ENCODE data around the gene GSTM1.
"Not testable (repeated sequence)": the region's sequence is repeated elsewhere in the genome, so short reads cannot be mapped to it uniquely, and the experiment has no call there.

Gene GSTM1

DNA sequence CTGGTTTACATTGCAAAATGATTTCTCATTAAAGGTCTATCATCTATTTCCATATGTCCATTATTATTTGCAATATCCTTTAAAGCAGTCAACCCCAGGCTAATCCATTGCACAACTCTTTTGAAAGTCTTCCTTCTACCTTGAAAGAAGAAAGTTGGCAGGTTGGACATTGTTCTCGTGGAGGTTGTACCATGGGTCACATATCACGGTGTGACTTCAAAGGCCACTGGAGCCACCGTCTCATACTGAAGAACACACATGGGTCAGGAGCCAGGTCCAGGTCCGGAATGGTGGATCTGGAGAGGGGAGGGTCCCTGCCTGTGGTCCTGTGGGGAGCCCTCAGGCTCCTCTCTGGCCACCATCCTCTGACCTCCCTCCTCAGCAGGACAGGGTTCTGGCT is 1.7 kb upstream of the GSTM1 start:
- in situ Hi-C loops (cut with MboI; ENCODE audit: low pct_unique_long_range_greater_than_20kb, low sequenced_read_pairs) = not testable (repeated sequence)

DNA sequence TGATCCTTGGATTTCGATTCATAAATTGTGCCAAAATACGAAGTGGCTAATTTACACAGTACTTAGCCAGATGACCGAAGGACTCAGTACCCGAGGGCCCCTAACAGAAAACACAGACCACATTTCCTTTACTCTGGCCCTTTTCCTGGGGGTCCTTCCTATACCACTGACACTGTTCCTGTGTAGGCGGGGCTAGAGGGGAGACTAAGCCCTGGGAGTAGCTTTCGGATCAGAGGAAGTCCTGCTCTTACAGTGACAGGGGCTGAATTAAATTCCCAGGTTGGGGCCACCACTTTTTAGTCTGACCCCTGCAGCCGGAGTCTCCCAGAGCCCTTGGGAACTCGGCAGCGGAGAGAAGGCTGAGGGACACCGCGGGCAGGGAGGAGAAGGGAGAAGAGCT is 508 bp upstream of the GSTM1 start:
- in situ Hi-C loops (cut with MboI; ENCODE audit: low pct_unique_long_range_greater_than_20kb, low sequenced_read_pairs); DNase-seq: not testable (repeated sequence)

More for the DNA sequence above, 1.7 kb upstream of the GSTM1 start:
- not testable (repeated sequence) for DNase-seq

DNA sequence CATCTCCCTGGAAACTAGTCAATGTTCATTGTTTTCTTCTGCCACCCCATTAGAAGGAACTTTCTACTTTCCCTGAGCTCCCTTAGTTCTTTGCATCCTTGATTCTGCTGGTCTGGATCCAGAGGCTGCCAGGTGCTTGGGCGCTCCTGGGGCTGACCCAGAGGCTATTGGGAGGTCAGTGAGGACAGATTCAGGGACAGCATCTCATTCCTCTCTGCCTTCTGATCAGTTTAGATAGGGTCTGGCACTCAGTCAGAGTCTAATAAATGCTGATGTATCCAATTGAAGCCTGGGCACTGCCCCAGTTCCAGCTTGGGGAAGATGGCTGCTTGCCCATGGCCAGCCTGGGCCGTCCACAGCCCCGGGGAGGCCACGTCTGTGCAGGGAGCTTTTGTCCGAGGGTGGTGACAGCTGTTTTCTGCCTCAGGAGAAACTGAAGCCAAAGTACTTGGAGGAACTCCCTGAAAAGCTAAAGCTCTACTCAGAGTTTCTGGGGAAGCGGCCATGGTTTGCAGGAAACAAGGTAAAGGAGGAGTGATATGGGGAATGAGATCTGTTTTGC is 2.3 kb downstream of the GSTM1 start:
- in situ Hi-C loops (cut with MboI; ENCODE audit: low pct_unique_long_range_greater_than_20kb, low sequenced_read_pairs) = no loop called here
- no peak for DNase-seq

DNA sequence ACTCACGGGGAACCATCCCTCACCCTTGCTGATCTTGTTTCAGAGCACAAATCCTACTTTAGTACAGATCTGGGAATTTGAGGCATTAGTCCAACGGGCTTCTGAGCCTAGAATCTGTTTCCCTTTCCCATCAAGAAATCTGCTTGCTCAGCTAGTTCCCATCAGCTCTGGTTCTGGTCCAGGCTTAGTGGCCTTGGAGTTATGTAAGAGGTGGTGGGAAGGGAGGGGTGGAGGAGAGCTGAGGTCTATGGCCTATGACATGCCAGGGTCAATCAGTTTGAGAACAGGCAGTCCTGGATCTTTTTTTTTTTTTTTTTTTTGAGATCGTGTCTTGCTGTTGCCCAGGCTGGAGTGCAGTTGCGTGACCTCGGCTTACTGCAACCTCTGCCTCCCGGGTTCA is 4.1 kb downstream of the GSTM1 start:
- no peak for DNase-seq
- in situ Hi-C loops (cut with MboI; ENCODE audit: low pct_unique_long_range_greater_than_20kb, low sequenced_read_pairs) = no loop called here

DNA sequence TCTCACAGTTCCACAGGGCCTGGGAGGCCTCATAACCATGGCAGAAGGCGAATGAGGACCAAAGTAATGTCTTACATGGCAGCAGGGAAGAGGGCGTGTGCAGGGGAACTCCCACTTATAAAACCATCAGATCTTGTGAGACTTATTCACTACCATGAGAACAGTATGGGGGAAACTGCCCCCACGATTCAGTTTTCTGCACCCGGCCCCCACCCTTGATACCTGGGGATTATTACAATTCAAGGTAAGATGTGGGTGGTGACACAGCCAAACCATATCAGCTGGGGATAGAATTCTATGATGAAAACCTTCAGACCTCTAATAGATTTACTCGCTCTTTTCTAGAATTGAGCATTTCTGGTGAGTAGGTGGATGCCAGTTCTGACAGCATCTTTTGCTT is 6.8 kb downstream of the GSTM1 start:
- in situ Hi-C loops (cut with MboI; ENCODE audit: low pct_unique_long_range_greater_than_20kb, low sequenced_read_pairs) = not testable (repeated sequence)

DNA sequence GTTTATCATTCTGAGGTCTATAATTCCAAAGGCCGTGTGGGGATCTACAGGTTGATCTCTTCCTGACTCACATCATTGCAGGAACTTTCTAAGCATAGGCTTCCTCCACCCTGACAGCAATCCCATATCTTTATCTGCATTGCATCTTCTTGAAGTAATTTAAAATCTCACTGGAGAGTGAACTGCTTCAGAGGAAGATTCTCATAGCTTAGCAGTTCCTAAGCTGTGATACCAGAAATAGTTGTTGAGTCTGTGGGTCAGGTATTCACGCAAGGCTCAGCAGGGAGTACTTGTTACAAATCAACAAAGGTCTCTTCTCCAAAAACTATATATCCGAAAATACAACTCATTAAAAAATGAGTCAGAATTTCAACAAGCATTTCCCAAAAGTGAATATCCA is 7.5 kb downstream of the GSTM1 start:
- in situ Hi-C loops (cut with MboI; ENCODE audit: low pct_unique_long_range_greater_than_20kb, low sequenced_read_pairs); DNase-seq: not testable (repeated sequence)

More for the DNA sequence above, 6.8 kb downstream of the GSTM1 start:
- DNase-seq = not testable (repeated sequence)

DNA sequence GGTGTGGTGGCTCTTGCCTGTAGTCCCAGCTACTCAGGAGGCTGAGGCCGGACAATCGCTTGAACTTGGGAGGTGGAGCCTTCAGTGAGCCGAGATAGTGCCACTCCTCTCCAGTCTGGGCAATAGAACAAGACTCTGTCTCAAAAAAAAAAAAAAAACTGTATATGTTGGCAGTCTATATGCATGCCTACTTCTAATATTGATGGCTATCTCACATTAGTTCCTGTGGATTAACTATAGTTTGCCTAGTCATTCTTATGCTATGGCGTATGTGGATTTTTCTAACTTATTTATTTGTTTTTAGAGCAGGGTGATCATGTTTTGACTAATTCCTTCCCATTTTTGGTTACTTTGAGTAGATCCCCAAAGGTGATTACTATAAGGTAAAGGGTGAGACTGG is 9.4 kb downstream of the GSTM1 start:
- in situ Hi-C loops (cut with MboI; ENCODE audit: low pct_unique_long_range_greater_than_20kb, low sequenced_read_pairs) = no loop called here
- no peak for DNase-seq

DNA sequence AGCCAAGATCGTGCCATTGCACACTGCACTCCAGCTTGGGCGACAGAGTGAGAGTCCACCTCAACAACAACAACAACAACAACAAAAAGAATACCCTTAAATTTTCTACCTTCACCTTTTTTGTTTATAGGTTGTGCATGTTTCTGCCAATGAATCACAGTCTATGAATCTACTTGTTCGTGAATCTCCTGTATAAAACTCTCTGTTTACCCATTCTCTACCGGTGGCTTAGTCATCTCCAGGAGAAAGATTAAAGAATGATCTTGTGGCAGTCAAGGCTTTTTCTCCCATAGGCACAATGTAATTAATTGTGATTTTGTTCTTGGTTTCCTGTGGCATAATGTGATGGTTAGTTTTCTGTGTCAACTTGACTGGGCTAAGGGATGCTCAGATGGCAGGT is 10.2 kb downstream of the GSTM1 start:
- in situ Hi-C loops (cut with MboI; ENCODE audit: low pct_unique_long_range_greater_than_20kb, low sequenced_read_pairs); DNase-seq: not testable (repeated sequence)

DNA sequence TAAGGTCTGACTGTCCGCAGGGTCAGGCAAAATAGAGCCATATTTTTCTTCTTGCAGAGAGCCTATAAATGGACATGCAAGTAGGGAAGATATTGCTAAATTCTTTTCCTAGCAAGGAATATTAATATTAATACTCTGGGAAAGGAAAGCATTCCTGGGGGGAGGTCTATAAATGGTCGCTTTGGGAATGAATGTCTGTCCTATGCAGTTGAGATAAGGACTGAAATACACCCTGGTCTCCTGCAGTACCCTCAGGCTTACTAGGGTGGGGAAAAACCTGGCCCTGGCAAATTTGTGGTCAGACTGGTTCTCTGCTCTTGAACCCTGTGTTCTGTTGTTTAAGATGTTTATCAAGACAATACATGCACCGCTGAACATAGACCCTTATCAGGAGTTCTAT is 15.3 kb downstream of the GSTM1 start:
- DNase-seq; in situ Hi-C loops (cut with MboI; ENCODE audit: low pct_unique_long_range_greater_than_20kb, low sequenced_read_pairs): not testable (repeated sequence)

DNA sequence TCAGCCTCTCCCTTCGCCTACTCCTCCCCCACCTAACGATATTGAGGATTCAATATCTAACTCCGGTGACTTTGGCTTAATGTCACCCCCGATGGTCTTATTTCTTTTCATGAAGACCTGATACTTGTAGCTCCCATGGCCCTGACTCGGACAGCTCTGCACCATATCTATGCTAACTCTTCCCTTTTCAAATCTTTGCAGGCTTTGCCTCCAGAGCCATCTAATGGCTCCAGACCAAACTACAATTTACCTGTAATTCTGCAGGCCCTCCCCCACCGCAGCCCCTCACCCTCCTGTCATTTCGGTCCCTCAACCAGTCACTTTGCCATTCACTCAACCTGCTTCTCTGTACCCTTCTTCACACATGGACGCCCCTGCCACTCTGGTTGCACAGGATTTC is 16.6 kb downstream of the GSTM1 start:
- in situ Hi-C loops (cut with MboI; ENCODE audit: low pct_unique_long_range_greater_than_20kb, low sequenced_read_pairs) = no loop called here
- no peak for DNase-seq

DNA sequence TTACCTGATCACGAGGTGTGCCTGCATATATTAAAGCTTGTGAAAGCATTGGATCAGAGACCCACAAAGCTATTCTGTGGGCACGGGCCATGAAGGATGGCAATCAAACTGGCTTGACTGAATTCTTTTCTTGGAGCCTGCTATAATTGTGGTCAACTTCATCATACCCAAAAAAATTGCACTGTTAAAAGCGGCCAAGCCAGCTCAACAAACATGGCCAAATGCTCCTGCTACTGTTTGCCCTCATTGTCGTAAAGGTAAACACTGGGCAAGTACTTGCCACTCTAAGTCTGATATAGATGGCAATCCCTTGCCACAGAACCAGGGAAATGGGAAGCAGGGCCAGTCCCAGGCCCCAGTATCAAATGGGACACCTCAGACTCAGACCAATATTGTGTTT is 17.8 kb downstream of the GSTM1 start:
- in situ Hi-C loops (cut with MboI; ENCODE audit: low pct_unique_long_range_greater_than_20kb, low sequenced_read_pairs) = no loop called here
- no peak for DNase-seq

DNA sequence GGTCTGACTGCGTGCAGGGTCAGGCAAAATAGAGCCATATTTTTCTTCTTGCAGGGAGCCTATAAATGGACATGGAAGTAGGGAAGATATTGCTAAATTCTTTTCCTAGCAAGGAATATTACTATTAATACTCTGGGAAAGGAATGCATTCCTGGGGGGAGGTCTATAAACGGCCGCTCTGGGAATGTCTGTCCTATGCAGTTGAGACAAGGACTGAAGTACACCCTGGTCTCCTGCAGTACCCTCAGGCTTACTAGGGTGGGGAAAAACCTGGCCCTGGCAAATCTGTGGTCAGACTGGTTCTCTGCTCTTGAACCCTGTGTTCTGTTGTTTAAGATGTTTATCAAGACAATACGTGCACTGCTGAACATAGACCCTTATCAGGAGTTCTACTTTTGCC is 21.3 kb downstream of the GSTM1 start:
- in situ Hi-C loops (cut with MboI; ENCODE audit: low pct_unique_long_range_greater_than_20kb, low sequenced_read_pairs); DNase-seq: not testable (repeated sequence)

DNA sequence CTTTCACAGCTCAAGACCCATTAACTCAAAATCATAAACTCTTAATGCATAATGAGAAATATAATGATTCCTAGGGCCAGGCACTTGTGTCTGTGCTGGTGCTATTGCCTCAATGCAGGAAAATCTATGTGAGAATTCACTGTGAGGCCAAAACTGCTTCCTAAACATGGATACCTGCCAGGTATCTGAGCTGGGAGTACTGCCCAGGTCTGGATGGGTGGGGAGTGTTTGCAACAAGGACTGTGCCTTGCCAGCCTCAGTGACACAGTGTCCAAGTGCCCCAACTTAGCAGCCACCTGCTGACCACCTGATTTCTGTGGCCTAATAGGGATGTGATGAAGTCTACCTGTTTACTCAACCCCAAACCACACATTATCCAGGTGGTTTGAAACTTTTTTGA is 22.2 kb downstream of the GSTM1 start:
- in situ Hi-C loops (cut with MboI; ENCODE audit: low pct_unique_long_range_greater_than_20kb, low sequenced_read_pairs); DNase-seq: not testable (repeated sequence)

DNA sequence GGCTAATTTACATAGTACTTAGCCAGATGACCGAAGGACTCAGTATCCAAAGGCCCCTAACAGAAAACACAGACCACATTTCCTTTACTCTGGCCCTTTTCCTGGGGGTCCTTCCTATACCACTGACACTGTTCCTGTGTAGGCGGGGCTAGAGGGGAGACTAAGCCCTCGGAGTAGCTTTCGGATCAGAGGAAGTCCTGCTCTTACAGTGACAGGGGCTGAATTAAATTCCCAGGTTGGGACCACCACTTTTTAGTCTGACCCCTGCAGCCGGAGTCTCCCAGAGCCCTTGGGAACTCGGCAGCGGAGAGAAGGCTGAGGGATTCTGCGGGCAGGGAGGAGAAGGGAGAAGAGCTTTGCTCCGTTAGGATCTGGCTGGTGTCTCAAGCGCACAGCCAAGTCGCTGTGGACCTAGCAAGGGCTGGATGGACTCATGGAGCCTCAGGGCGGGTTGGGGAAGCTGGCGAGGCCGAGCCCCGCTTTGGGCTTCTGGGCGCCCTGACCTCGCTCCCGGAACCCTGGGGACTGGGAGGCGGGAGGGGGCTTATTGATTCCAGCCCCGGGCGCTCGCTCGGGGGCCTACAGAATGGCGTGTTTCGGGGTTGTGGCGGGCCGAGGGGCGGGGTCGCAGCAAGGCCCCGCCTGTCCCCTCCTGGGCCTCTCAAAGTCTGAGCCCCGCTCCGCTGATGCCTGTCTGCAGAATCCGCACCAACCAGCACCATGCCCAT is 24.1 kb downstream of the GSTM1 start, which contains the start of gene GSTM5:
Gene GSTM5 (plus strand): TSS at position 659 of the 728 bp plus-strand sequence. CDS start 62 bp downstream, at position 721.
- in situ Hi-C loops (cut with MboI; ENCODE audit: low pct_unique_long_range_greater_than_20kb, low sequenced_read_pairs); DNase-seq: not testable (repeated sequence)

DNA sequence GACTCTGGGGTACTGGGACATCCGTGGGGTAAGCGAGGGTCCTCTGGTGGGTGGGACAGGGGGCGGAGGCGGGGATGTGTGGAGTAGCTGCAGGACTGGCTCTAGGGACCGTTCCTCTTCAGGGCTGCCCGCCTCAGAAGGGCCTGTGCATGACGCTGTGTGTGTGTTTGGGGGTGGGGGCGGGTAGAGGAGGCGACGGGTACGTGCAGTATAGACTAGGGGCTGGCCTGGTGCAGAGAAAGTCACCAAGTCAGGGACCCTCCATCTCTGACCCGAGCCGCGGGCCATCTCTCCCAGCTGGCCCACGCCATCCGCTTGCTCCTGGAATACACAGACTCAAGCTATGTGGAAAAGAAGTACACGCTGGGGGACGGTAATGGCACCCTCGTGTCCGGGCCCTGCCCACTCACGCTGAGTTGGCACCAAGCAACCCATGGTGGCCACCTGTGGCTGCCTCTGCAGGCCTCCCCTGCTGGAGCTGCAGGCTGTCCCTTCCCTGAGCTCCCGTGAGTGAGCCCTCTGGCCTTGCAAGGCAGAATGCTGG is 24.8 kb downstream of the GSTM1 start:
- DNase-seq = no peak
- in situ Hi-C loops (cut with MboI; ENCODE audit: low pct_unique_long_range_greater_than_20kb, low sequenced_read_pairs) = no loop called here

DNA sequence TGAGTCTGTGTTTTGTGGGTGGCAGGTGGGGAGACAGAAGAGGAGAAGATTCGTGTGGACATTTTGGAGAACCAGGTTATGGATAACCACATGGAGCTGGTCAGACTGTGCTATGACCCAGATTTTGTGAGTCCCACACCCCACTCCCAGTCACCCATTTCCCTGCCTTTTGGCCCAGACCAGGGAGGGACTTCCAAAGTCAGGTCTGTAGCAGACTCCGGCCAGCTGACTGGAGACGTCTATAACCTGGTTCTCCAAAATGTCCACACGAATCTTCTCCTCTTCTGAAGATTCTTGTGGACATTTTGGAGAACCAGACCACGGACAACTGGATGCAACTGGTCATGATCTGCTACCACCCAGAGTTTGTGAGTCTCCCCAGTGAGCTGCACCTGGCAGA is 26.0 kb downstream of the GSTM1 start:
- in situ Hi-C loops (cut with MboI; ENCODE audit: low pct_unique_long_range_greater_than_20kb, low sequenced_read_pairs) = no loop called here

DNA sequence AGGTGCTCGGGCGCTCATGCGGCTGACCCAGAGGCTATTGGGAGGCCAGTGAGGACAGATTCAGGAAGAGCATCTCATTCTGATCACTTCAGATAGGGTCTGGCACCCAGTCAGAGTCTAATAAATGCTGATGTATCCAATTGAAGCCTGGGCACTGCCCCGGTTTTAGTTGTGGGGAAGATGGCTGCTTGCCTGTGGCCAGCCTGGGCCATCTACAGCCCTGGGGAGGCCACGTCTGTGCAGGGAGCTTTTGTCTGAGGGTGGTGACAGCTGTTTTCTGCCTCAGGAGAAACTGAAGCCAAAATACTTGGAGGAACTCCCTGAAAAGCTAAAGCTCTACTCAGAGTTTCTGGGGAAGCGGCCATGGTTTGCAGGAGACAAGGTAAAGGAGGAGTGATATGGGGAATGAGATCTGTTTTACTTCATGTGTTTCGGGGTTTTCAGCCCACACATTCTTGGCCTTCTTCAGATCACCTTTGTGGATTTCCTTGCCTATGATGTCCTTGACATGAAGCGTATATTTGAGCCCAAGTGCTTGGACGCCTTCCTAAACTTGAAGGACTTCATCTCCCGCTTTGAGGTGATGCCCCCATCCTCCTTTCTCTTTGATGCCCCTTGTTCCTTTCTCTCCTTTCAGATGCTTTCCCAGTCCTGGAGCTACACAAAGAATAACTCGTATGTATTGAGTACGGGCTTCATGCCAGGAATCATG is 27.2 kb downstream of the GSTM1 start:
- in situ Hi-C loops (cut with MboI; ENCODE audit: low pct_unique_long_range_greater_than_20kb, low sequenced_read_pairs) = no loop called here

More for the DNA sequence above, 26.0 kb downstream of the GSTM1 start:
- DNase-seq = no peak

DNA sequence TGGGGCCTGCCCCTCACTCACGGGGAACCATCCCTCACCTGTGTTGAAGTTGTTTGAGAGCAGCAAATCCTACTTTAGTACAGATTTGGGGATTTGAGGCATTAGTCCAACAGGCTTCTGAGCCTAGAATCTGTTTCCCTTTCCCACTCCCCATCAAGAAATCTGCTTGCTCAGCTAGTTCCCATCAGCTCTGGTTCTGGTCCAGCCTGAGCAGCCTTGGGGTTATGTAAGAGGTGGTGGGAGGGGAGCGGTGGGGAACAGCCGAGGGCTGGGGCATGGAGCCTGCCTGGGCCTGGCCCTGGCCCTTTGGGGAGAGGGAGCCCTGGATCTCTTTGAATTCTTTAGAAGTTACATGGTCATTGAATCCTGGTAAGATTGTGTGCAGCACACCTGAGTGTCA is 28.5 kb downstream of the GSTM1 start:
- in situ Hi-C loops (cut with MboI; ENCODE audit: low pct_unique_long_range_greater_than_20kb, low sequenced_read_pairs) = no loop called here
- DNase-seq = no peak

More for the DNA sequence above, 27.2 kb downstream of the GSTM1 start:
- DNase-seq = no peak

DNA sequence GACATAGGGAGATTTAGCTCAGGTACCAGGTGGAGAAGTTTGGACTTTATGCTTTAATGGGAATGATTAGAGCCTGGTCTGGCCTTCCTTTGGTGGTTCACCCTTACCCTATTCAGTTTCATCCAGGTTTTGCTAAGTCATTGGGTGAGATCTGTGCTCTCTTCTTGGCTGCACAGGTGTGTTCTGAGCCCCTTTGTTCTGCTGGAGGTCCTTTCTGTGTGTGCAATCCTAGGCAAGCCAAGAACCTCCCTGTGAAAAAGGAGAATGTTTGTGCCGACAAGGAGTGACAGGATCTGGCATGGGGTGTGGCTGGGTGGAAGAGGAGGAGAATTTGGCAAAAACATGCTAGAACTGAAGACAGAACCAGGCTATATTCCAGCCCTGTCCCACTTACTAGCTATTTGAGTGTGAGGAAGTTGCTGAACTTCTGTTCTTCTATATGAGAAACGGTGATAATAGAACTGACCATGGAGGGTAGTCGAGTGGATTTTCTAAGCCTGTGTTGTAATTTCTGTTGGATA is 29.0 kb downstream of the GSTM1 start:
- in situ Hi-C loops (cut with MboI; ENCODE audit: low pct_unique_long_range_greater_than_20kb, low sequenced_read_pairs) = no loop called here
- DNase-seq = no peak

DNA sequence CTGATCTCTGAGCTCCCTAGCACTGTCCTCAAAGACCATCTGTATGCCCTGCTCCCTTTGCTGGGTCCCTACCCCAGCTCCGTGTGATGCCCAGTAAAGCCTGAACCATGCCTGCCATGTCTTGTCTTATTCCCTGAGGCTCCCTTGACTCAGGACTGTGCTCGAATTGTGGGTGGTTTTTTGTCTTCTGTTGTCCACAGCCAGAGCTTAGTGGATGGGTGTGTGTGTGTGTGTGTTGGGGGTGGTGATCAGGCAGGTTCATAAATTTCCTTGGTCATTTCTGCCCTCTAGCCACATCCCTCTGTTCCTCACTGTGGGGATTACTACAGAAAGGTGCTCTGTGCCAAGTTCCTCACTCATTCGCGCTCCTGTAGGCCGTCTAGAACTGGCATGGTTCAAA is 30.1 kb downstream of the GSTM1 start:
- in situ Hi-C loops (cut with MboI; ENCODE audit: low pct_unique_long_range_greater_than_20kb, low sequenced_read_pairs) = no loop called here
- no peak for DNase-seq

Data from KBM-7 (cell line).